ENCODE results near the gene ZBP1.

Gene ZBP1

DNA sequence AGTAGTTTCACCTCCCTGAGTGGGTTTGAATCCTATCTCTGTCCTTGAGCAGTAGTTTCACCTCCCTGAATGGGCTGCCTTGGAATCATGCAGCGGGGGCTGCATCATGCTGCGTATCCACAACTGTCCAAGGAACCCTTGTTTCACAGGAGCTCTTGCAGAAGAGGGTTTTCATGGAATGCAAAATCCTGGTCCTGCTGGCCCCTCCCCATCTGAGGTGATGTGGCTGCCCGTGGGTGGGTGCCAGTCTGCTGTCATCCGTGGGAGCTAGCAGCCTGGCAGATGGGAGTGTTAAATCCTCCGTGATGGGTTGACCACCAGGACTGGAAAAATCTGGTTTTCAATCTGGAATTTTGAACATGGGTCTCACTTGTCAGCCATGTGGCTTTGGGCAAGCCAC is 21.7 kb downstream of the ZBP1 start:
- DNase-seq (ENCODE audit: low spot score): no peak

DNA sequence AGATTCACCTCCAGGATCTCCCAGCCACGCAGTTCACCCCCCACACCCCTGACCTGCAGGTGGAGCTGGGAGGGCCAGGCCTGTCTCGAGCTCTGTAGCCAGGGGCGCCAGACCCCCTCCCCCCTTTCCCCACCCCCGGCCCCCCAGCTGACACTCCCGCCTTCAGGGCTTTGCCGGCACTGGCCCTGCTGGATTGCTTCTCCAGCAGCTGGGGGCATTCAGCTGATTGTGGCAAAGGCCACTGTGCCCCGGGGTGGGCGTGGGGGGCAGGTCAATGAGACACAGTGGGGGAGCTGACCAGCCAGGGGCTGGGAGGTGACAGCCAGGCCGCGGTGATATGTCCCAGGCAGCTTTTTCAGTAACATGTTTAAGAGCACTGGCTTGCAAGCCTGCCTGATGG is 22.2 kb downstream of the ZBP1 start:
- DNase-seq (ENCODE audit: low spot score): no peak

DNA sequence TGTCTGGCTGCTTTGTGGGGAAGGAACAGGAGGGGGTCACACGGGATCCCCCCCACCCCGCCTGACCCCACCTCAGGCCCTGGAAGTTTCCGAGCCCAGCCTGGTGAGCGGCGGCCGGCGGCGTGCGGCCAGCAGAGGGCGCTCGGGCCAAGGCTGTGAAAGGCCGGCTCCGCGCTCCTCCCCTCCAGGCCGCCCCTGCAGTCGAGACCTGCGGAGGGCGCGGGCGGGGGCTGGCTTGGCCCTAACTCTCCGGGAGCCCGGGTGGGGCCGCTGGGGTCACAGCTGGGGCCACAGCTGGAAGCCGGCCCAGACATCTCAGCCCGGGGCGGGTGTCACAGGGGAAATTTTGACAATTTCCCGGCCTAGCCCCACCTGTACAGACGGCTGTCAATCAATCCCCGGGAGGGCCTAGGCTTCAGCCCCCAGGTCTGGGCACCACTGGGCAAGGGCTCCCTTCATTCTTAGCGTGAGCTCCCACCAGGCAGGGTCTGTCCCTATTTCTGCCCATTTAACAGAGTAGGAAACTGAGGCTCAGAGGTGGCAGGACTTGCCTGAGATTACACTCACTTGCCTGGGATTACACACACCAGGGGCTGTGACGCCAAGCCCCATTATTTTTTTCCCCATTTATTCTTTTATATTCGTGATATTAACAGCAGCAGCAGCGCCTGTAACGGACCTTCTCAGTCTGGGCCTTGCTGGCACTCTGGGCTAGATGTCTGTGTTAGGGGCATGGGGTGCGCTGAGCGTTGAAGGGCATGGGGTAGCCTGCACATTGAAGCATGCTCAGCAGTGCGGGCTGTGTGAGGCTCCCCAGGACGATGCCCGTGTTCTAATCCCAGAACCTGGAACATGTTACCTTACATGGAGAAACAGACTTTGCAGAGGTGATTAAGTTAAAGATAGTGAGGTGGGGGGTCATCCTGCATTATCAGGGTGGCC is 23.0 kb downstream of the ZBP1 start:
- peak; percentile 88 for DNase-seq (ENCODE audit: low spot score)

DNA sequence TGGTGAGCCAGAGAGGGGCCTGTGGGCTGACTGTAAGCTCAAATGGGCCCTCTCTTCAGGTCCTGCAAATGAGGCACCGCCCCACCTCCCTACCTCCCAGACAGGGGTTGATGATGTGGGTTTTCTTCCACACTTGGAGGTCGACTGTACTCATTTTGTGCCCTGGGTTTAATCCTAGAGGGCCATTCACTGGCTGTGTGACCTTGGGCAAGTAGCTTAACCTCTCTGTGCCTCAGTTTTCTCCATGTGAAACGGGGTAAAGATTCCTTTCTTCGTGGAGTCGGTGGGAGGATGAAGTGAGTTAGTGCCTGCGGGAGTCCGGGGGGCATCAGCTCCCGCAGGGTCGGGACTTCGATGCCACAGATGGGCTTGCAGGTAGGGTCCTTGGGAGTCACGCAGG is 23.9 kb downstream of the ZBP1 start:
- no peak for DNase-seq (ENCODE audit: low spot score)

DNA sequence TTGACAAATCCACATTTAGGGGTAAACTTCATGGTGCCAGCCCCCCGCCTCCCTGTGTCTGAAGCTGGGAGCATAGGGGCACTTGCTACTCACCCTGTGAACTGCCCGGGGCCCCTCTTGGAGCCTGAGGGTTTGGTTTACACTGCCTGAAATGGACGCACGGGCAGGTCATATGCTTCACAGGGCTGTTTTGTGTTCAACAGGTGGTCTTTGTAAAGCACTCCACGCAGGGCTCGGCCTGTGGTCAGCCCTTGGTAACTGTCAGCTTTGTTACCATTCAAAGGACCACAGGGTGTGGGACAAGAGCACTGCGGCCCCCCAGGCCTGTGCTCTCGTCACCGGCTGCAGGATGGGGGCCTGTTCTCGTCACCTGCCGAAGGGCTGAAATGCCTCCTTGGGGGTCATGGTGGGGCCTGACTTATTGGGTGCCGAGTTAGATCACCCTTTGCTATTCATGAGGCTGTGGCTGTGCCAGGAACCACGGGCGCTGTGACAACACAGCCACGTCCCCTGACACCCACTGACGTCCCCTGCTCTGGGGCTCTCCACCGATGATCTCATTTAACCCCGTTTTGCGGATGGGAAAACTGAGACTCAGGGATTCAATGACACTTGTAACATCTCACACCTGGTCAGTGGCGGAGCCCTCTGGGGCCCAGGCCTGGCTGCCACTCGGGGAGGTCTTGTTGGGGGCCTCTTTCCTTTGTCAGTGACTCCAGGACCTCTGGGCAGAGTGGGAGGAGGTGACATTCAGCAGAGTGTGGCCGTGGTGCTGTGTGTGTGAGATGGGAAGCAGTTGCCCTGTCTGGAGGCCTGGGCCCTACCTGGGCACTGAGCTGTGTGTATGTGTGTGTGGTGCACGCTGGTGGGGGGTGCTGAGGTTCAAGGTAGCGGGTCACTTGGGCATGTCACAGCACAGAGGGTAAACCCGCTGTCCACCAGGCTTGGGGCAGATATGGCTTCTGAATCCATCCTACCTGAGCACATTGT is 24.9 kb downstream of the ZBP1 start:
- DNase-seq (ENCODE audit: low spot score): no peak

DNA sequence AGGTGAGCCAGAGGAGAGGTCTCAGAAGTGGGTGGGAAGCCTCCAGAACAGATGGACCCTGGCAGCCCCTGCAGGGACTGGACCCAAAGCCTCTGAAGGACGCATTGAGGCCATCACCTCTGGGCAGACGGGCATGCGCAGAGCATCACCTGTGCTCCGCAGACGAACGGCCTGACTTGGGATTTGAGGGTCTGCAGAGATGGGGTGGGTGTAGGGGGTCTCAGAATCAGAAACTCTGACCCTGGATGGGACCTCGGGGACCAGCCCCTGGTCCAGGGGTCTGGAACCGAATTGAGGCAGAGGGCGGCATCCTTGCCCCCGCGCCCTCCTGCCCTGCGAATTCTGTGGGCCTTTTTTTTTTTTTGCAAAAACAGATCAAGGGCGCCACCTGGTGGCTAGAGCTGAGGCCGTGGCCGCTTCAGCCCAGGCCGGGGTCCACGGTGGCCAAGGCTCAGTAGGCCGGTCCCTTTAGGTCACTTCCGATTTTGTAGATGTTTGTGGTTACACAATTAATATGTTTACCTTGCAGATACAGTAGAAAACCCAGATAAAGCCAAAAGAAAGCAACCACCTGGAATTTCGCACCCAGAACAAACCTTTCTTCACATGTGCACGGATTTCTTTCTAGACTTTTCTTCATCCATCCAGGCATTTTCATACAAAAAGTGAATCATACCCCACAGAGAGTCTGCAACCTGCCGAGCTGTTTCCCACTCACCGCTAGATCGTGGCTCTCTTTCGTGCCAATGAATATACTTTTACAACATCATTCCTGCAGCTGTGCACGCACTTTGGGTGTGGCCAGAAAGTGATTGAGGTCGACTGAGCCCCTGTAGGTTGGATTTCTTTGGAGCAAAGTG is 25.9 kb downstream of the ZBP1 start:
- DNase-seq (ENCODE audit: low spot score): peak; percentile 81

DNA sequence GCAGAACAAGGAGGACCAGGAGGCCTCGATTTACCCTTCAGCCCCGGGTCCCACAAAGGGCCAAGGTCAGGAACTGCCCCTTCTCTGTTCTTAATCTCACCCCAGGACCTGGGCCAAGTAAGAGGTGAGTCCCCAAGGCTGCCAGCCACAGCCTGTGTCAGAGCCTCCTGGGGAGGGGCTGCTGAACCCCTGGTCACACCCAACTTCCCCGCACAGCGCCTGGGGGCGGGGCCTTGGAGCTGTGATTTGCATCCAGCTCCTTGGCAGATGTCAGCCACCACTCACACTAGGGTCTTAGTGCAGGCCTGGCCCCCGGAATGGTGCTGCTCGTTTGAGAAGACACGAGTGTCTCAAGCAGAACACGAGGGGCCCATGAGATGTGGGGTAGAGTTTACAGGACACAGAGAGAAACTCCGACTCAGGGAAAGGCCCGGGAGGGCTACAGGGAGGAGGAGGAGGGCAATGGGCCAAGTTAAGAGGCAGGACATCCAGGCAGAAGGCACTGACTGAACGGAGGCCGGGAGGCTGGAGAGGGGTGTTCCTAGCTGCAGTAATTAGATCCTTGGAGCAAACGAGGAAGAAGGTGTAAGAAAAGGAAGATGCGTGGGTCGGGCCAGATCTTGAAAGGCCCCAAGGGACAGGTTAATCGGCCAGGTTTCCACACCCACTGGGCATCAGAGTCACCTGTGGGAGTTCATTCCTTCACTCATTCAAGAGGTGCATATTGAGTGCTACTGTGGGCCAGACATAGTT is 26.9 kb downstream of the ZBP1 start:
- no peak for DNase-seq (ENCODE audit: low spot score)

DNA sequence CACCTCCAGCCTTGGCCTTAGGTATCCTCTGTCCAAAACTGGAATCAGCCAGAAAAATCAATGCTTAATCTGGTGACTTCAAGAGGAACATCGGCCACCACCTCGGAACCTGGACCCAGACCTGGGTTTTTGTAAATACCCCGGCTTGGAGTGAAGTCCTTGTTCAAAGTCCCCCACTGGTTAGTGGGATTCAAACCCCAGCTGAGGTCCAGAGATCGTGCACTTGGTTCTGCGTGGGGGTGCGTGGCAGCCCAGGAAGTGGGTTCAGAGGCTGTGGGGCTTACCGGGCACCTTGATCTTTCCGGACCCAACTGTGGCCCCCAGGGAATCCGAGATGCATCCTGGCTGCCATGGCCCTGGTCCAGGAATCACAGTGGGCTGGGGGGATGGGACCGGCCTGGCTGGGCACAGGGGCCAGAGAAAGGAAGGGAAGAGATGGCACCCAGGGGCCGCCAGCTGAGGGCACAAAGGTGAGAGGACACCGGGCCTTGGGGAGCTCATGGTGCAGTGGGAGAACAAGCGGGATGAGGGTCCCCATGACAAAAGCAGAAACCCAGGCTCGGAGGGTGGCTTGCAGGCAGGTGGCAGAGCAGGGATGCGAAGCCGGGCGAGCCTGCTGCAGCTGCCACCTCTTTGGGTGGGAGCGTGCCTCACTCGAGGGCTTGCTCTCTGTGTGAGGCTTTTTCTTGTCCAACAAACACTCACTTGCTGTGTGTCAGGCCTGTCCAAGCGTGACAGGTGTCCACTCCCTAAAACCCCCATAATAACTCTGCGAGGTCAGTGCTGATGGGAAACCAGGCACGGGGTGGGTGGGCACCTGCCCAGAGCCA is 27.7 kb downstream of the ZBP1 start:
- no peak for DNase-seq (ENCODE audit: low spot score)

DNA sequence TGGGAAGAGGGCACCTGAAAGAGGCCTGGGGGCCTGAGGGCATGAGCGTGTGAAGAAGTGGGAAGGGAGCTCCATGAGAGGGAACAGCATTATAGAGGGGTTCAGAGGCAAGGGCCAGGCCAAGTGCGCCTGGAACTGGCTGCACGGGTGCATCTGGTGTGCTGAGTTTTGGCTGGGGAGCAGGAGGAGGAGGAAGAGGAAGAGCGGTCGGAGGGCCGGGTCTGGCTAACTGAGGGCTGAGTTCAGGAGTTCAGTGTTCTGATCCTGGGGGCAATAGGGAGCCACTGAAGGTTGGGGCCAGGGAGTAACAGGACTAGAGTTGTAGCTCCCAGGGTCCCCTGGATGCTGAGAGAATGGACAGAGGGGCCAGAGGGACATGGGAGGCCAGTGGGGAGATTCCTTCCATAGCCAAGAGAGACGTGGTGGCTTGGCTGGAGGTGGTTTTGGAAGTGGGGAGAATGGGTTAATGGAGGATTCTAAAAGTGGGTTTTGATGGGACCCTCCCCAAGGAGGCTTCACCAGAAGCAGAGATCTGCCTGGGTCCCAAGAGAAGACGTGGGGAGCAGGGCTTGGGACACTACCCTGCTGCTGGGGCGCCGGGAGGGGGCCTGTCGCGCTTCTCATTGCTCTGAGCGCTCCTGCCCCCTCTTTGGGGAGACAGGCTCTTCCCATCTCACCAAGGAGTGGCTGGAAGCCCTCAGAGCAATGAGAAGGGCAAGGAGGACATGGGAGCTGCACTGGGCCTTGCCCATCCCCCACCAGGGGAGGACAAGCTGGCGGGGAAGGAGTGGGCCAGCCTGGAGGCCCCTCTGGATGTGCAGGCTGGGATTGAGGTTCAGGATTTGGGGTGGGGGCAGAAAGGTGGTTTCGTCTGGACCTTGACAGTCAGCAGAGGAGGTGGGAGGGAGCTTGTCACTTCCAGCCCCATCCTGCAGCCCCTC is 28.7 kb downstream of the ZBP1 start:
- DNase-seq (ENCODE audit: low spot score): no peak

DNA sequence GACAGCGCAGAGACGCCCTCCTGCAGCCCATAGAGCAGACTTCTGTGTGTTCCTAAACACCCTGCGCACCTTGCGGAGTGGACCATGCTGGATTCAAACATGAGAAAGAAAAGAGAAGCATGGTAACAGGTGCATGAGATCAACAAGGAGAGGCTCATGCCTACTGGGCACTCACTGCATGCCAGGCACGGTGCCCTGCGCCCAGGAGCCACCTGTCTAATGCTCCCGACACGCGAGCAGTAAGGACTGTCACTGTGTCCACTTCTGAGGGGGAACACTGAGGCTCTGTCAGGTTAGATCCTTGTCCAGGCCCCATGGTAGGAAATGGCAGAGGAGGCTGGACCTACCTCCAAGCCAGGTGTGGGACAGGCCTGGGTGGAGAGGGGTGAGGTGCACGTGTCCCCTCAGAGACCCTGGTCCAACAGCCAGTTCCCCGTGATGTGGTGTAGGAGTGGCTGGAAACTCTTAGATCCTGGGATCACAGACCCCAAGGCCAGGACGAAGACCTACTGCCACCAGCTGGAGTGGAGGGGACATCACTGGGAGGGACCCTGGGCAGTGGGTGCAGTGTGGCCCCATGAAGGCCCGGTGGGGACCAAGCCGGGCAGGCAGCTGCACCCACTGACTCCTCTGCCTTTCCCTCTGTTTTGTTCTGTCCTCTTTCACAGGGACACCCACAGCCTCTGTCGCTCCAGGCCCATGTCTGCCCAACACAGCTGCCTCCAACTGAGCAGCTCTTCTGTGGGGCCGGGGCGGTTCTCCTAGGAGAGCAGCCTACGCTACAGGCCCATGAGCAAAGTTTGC is 29.5 kb downstream of the ZBP1 start:
- no peak for DNase-seq (ENCODE audit: low spot score)

DNA sequence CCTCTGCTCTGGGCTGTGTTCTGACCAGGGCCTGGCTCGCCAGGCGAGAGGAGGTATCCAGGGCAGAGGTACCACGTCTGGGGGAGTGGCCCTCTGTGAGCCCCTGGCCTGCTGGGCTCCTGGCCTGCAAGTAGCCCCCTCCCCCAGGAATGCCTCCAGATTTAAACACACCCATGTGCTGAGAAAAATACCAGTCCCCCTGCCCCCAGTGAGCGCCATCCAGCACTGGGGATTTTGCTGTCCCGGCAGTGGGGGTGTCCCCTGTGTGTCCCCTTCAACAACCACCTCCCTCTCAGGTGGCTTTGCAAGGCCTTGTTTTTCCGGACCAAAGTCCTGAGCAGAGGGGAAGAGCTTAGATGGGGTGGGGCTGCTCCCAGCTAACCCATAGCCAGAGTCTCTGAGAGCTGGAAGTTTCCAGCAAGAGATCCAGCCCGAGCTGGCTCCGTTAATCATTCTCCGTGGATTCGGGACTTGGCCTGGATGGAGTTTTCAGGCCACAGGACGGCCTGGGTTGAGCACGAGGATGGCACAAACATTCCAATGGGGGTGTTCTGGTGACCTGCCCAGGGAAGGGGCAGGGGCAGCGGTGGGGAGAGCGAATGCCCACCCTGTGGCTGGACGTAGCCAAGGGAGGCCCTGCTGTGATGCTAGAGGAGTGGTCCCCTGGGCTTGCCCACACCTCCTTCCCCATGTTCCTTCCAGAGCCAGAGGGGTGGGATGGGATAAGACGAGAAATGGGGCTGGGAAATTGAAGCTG is 30.3 kb downstream of the ZBP1 start:
- no peak for DNase-seq (ENCODE audit: low spot score)

DNA sequence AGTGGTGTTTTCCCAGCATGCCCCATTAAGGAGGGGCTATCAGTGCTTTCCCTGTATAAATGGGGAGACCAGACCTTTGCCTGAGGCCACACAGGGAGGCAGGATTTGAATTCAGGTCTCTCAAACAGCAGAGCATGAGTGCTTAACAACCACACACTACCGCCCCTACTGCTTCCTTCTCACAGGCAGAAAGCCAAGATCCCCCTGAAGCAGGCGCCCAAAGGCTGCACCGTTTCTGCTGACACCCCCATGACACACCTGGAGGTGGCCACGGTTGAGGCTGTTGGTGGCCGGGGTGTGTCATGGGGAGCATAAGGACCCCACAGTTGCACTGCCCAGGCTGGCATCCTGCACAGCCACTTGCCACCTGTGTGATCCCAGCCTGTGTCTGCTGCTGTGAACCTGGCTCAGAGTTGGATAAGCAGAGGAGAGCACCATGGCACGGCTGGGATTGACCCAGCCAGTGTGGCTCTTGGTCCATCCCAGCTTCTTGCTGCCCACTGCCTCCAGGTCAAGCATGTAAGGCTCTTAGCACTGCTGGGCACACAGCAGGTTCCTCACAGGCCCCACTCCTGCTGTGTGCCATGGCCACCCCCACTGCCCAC is 31.0 kb downstream of the ZBP1 start:
- DNase-seq (ENCODE audit: low spot score): no peak

DNA sequence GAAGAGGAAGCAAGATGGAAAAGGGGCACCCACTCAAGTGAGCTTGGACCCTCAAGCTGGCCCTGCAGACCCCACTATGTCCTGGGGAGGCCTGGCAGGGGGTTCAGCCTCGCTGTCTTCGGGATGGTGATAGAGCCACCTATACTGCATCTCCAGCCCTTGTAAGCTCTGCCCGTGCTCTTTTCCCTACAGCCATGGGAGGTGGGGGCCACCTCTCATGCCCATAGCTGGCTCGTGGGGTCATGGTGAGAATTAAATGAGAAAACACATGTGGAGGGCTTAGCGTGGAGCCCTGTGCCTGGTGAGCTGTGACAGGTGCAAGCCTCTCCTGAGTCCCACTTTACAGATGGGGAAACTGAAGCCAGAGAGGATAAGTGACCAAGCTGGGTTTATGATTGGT is 31.6 kb downstream of the ZBP1 start:
- DNase-seq (ENCODE audit: low spot score): no peak

DNA sequence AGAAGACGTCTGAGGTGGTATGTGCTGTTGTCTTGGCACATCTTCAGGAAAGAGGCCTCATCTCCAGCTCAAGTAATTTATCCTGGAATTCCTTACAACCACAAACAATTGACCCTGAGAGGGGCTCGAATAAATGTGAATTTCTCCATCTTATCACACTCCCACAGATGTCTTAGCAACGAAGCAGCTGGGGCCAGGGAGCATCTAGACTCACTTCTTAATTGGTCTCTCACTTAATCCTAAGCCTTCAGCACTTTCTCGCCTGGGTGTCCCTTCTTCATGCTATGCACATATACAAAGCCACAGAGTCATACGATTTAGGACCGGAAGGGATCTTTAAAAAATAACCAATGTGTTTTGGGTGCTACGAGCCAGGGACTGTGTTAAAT is 32.2 kb downstream of the ZBP1 start:
- DNase-seq (ENCODE audit: low spot score): no peak

DNA sequence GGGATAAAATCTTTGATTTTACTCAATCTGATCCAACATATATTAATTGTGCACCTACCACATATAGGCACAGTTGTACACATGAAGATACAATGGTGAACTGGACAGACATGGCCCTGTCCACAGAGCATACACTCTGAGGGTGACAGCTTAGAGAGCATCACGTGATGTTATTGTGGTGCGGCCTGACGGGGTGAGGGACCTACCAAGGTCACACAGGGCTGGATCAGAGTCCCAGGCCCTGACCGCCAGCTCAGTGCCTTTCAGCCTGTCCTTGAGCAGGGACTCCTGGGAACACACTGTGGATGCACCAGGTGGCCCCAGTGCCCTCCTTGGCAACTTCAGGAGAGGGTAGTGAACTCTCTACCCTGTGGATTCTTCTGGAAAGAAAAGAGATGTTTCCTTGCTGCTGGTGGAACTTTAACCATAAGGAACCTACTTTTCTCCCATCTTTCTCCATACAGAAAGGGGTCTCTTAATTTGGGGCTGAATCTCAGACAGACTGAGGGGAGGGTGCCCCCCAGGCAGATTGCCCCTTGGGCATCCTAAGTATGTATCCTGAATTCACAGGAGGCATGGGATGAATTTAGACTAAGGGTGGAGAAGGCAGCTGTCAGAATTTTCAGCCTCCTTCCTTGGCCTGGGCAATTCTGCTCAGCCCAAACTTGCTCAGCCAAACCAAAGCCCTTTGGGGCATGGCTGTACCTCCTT is 32.8 kb downstream of the ZBP1 start:
- DNase-seq (ENCODE audit: low spot score): no peak

DNA sequence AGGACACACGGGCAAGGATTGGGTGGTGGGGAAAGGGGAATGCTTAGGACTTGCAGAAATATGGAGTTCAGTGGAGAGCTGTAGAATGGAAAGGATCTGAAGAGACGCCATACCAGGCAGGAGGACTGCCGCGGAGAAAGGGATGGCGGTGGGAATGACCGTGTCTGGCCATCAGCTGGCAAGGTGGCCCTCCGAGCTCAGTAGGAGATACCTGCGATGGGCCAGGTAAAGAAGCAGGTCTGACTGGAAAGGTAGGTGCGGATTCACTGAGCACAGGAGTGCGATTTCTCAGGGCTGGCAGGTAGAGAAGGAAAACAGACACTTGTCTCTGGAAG is 33.3 kb downstream of the ZBP1 start:
- no peak for DNase-seq (ENCODE audit: low spot score)

DNA sequence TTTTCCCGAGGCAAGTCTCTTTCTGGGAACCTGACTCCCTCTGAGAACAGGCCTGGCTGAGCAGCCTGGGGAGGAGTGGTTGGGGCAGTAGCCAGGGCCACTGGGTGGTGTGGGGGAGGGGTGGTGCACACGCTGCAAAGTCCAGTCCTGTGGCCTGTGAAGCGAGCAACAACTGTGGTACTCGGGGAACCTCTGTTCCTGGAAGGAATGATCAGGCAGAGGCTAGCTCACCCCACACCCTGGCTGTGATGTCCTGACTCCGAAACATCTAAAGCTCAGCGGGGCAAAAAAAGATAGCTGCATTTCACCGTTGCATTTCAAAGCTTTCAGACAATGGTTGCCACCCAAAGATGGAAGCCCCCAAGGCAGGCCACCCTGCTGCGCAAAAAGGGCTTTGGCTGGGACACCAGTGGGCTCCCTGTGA is 33.8 kb downstream of the ZBP1 start:
- no peak for DNase-seq (ENCODE audit: low spot score)
